ENCODE measurements around the gene CARD6.
"Not testable (repeated sequence)": the region's sequence is repeated elsewhere in the genome, so short reads cannot be mapped to it uniquely, and the experiment has no call there.

Gene CARD6, protein sequence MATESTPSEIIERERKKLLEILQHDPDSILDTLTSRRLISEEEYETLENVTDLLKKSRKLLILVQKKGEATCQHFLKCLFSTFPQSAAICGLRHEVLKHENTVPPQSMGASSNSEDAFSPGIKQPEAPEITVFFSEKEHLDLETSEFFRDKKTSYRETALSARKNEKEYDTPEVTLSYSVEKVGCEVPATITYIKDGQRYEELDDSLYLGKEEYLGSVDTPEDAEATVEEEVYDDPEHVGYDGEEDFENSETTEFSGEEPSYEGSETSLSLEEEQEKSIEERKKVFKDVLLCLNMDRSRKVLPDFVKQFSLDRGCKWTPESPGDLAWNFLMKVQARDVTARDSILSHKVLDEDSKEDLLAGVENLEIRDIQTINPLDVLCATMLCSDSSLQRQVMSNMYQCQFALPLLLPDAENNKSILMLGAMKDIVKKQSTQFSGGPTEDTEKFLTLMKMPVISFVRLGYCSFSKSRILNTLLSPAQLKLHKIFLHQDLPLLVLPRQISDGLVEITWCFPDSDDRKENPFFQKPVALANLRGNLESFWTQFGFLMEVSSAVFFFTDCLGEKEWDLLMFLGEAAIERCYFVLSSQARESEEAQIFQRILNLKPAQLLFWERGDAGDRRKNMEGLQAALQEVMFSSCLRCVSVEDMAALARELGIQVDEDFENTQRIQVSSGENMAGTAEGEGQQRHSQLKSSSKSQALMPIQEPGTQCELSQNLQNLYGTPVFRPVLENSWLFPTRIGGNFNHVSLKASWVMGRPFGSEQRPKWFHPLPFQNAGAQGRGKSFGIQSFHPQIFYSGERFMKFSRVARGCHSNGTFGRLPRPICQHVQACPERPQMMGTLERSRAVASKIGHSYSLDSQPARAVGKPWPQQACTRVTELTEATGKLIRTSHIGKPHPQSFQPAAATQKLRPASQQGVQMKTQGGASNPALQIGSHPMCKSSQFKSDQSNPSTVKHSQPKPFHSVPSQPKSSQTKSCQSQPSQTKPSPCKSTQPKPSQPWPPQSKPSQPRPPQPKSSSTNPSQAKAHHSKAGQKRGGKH

DNA sequence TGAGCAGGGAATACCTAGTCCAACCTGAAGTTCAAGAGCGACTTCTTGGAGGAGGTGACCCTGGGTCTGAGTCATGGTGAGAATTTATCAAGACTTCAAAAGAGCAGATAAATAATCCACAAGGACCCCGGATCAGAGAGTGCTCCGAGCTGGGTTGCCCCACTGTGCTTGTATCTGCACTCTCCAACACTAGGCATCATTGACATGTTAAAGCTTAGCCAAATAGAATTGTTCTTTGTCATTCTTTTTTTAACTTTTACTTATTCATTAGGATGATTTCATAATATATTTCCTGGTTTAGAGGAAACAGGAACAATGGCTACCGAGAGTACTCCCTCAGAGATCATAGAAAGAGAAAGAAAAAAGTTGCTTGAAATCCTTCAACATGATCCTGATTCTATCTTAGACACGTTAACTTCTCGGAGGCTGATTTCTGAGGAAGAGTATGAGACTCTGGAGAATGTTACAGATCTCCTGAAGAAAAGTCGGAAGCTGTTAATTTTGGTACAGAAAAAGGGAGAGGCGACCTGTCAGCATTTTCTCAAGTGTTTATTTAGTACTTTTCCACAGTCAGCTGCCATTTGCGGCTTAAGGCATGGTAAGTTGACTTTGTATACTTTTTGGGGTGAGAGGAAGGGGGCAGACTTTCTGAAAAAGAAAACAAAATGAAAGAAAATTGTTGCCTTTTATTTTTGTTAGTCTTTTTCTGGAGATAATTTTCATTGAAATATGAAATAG is at the start of gene CARD6:
TSS of gene CARD6 (plus strand) at position 300 of the 738 bp plus-strand sequence. CDS start at position 316, 16 bp downstream.
- peak; percentile 41 to 77 for DNase-seq

DNA sequence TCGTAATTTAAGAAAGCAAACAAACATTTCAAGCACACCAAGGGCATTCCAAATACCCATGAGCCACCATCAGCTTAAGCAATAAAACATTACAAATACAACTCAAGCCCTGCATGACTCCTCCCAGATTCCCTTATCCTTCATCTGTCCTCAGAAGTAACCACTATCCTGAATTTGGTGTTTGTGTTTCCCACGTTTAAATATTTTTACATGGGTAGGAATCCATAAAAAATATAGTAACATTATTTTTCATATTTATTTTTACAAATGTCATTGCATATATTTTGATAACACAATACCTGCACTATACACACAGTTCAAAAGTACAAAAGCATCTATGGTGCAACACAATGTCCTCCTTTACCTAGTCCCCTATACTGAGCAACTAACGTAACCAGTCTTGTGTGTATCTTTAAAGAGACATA is 49.4 kb upstream of the CARD6 start:
- DNase-seq = no peak

DNA sequence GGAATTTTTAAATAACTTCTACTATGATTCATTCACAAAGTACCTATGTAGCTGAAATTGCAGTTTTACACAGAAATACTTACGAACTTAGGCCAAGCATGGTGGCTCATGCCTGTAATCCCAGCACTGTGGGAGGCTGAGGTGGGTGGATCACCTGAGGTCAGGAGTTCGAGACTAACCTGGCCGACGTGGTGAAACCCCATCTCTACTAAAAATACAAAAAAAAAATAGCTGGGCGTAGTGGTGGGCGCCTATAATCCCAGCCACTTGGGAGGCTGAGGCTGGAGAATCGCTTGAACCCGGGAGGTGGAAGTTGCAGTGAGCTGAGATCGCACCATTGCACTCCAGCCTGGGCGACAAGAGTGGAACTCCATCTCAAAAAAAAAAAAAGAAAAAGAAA is 48.5 kb upstream of the CARD6 start:
- not testable (repeated sequence) for DNase-seq

DNA sequence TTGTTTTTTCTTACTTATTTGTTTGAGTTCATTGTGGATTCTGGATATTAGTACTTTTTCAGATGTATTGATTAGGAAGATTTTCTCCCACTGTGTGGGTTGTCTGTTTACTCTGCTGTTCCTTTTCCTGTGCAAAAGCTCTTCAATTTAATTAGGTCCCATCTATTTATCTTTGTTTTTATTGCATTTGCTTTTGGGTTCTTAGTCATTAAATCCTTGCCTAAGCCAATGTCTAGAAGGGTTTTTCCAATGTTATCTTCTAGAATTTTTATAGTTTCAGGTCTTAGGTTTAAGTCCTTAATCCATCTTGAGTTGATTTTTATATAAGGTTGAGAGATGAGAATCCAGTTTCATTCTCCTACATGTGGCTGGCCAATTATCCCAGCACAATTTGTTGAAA is 46.8 kb upstream of the CARD6 start:
- DNase-seq = not testable (repeated sequence)

DNA sequence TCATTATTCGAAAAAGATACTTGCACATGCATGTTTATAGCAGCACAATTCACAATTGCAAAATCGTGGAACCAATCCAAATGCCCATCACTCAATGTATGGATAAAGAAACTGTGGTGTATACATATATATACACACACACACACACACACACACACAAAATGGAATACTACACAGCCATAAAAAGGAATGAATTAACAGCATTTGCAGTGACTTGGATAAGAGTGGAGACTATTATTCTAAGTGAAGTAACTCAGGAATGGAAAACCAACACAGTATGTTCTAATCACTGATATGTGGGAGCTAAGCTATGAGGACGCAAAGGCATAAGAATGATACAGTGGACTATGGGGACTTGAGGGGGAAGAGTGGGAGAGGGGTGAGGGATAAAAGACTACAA is 46.3 kb upstream of the CARD6 start:
- DNase-seq = not testable (repeated sequence)

DNA sequence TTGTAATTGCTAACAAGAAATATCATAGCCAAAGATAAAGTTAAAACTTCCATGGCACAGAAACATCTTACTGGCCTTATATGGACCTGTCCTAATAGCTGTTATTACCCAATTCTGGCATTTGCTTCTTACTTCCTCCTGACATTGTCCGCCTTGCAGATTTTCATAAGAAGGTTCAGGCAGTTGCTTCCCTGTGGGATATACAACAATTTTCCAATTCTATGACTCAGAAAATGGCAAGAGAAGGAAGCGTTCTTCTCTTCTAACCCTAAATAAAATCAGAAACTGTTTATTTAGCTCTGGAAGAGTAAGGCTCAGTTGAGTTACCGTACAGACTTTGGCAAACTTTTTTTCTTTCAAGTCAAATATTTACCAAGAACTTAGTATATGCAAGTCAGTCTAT is 44.7 kb upstream of the CARD6 start:
- DNase-seq = peak; percentile 49

DNA sequence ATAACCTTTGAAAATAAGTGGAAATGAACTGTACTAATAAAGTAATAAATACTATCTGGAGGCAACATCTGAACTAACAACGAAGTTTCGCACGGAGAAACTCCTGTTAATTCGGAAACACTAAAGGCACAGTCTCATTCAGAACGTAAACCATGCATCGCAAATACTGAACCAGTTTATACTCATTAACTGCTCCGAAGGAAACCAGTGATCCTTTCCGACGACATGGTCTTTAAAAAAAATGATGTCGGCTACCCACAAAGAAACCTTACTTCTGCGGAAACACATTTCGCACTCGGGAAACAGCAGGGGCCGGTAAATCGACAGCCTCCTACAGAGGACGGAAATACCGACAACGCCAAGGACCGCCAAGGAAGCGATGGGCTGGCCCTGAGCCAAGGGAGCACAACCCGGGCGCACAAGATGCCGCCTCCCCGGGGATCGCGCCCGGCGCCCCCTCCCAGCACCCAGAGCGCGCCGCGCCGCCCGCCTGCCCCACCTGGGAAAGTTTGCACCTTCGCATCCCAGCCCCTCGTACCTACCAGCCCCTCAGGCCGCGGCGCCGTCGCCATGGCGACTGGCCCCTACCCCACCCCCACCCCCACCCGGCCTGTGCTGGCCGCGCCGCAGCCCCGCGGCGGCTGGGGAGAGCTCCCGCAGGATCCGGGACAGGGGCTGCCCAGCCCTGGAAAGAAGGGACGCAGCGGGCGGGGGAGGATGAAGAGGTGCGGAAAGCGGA is 43.7 kb upstream of the CARD6 start:
- DNase-seq = peak; percentile 91 to 92

DNA sequence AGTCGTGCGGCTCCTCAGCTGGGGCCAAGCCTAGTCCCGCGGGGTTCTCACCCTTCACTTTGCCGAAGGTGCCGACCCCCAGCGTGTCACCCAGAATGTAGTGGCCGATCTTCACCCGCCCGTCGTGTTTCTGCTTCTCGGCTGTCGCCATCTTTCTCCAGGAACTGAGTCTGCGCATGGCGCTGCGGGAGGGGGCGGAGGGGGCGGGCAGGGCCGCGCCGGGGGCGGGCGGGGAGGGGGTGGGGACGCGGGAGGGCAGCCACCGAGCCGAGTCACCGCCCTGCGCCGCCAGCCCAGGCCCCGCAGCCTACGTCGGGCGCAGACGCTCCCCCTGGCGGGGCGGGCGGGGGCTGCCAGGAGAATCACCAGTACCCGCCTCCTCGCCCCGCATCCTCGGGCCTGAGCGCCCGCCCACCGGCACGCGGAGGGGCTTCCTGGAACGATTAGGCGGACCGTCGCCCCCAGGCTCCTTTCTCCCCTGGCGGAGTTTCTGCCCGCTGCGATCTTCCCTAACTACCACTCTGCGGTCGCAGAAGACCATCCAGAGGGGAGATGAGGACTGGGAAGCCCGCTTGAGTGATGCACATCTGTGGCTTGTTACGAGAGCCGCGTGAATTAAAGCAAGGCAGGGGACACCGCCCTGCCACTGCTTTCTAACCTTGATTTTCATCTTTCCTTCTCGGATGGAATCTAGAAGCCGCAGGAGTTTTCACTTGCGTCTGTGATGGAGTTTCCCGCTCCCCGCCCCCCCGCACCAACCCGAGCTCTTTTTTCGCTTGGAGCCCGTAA is 43.0 kb upstream of the CARD6 start, which contains the start of gene PRKAA1:
TSS of gene PRKAA1 (minus strand) at position 363 of the 789 bp plus-strand sequence. CDS start at position 178, 185 bp downstream.
- DNase-seq = peak; percentile 74 to 92

DNA sequence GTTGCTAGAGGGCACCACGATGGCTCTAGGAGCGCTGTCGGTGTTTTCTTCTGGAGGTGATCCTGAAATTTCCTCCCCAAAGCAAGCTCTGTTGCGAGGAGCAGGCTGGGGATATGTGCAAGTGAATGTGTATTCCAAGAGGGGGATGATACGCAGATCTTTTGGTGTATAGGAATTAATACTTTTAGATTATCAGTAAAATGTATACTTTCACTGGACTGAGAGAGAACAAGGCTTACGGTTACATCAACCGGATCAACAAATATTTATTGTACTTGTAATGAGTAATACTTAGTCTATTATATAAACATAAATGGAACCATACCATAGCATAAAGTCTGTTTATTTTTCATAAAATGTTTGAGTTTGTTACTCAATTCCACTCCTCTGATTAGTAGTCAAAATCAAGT is 42.4 kb upstream of the CARD6 start:
- DNase-seq = peak in 1 of 2 experiments; percentile 44

DNA sequence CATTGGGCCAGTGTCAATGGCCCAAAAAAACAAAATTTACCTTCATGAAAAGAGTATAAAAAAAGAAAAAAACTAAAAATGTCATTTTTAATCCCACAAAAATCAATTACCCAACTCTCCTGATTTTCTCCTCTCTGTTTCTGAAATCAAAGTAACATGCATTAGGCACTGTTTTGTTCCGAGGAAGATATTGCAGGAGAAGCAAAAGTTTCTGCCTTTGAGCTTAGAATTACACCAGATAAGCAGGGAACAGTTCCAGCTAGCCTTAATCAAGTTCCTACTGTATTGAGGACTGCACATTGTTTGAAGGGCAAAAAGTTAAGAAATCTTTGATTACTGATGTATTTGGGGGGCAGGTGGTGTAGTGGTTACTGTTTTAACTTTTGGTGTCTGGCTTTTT is 41.9 kb upstream of the CARD6 start:
- DNase-seq = no peak

DNA sequence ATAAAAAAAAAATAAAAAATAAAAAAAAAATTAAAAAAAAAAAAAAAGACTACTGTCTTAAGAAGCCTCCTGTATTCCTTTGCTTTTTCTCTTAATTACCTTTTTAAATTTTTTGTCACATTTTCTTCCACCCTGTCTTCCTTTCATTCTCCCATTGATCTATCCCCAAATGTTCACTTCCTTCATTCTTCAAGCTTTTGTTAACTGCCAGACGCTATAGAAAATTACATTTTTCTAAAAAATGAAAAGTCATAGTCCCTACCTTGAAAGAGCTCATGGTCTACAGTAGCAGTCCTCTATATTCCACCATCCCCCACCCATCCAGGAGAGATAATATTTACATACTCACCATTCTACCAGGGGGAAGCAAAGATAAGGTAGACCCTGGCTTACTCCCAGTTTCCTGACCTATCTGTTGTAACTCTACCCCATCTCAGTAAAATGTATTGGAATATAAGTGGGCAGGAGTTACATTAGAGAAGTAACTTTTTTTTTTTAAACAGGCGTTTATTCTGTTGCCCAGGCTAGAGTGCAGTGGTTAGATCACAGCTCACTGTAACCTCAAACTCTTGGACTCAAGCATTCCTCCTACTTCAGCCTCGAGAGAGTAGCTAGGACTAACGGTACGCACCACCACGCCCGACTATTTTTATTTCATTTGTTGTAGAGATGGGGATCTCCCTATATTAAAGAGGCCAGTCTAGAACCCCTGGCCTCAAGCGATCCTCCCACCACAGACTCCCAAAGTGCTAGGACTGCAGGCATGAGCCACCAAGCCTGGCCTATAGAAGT is 39.2 kb upstream of the CARD6 start:
- no peak for DNase-seq

DNA sequence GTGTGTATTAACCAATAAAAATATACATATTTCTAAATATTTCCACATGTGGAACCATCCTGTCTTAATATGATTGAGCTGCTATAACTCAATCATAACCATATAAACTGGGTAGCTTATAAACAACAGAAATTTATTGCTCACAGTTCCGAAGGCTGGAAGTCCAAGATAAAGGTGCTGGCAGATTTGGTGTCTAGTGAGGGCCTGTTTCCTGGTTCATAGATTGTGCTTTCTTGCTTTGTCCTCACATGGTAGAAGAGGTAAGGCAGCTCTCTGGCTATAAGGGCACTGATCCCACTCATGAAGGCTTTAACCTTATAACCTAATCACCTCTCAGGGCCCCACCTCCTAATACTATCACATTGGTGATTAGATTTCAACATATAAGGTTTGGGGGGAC is 29.0 kb upstream of the CARD6 start:
- no peak for DNase-seq

DNA sequence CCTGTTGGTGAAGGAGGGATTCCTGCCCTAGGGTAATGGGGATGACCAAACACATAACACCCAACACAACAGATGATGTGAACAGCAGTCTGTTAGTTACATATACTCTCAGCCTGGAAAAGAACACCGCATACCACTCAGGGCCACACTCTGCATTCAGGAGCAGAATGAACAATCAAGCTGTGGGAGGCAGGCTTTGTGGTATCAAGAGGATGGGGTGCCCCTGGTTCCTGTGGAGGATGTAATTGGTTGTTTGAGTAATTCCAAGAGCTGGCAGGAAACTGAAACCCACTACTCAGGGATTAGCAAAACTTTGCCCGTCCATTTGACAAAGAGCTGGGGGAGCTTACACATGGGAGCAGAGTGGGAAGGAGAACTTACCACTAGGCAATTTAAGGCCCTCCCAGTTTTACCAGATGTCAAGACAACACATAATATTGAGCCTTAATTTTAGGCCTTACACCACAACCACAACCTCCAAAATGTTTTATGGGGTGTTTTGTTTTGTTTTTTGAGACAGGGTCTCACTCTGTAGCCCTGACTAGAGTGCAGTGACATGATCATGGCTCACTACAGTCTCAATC is 27.4 kb upstream of the CARD6 start:
- DNase-seq = peak; percentile 25 to 26

DNA sequence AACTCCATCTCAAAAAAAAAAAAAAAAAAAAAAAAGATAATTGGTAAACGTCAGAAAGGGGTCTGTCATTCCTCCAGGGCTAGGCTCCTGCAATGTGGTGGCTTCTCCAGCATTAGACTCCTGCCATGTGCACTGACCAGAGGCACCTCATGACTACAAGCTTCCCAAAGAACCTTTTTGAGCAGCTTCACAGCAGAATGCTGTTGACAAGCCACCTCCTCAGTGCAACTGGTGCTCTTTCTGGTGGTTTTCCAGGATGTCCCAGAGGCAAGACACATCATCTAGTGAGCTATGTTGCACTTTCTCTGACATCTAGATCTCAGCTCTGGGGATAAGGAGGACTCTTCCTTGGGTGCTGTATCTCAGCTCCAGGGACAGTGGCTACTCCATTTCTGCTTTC is 17.7 kb upstream of the CARD6 start:
- DNase-seq = no peak

DNA sequence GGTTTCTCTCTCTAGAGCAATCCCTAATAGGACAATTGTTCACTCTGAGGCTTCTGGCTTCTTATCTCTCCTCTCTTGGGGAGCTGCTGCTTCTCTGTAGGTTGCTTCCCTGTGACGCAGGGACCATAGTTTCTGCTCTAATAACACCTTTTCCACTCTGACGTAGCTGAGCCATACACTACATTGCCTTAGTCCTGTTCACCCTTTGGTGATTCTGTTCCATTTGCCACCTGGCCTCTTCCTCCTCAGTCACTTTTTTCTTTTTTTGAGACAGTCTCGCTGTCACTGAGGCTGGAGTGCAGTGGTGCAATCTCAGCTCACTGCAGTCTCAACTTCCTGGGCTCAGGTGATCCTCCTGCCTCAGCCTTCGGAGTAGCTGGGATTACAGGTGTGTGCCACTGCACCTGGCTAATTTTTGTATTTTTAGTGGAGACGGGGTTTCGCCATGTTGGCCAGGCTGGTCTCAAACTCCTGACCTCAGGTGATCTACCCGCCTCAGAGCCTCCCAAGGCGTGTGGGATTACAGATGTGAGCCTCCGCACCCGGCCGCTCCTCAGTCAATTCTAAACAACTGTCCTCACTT is 15.6 kb upstream of the CARD6 start:
- peak in 1 of 2 experiments; percentile 25 for DNase-seq

DNA sequence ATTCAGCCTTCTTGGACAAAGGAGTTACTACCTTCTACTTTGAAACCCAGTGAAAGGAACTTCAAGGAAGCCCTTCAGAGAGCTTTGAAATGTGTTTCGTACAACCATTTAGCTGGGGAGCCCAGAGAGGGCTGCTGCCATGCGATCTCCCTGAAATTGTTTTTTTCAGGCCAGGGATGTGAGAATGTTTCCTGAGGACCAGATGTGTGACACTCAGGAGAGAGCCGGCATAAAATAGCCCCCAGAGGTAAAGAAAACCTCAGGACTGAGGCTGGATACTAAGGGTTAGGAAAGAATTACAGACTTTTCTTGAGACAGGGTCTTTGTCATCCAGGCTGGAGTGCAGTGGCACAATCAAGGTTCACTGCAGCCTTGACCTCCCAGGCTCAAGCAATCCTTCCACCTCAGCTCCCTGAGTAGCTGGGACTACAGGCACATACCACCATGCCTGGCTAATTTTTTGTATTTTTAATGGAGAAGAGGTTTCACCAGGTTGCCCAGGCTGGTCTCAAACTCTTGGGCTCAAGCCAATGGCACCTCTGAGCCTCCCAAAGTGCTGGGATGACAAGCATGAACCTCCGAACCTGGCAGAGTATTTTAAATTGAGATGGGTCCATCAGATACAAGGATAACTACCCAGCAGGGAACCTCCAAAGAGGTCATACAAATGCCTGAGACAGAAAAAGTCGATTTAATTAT is 14.5 kb upstream of the CARD6 start:
- no peak for DNase-seq

DNA sequence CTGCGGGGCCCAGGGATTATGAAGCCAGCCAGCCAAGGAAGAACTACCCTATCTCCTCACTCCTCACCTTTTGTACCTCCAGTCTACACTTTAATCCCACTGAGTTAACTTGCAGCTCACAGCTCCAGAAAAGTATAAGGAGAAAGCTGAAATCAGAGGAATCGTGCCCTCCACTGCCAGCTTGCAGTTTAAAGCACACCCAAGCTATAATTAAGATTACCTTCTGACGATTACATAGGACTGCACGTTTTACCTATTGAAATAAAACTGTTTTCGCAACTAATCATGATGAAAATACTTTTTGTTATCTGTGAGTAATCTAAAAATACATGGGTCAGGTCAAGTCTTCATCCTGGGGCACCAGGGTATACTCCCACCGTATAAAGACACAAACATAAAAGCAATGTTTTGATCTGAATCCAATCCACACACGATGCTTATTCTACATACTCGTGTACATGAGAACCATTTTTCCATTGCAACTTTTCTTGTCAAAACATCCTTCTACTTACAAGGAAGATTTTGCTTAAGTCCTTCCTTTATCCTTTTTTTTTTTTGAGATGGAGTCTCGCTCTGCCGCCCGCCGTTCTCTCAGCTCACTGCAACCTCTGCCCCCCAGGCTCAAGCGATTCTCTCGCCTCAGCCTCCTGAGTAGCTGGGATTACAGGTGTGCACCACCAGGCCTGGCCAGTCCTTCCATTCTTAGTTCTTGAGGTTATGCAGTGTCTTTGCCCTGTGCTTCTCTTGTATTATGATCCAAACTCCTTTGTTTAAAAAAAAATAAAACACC is 13.8 kb upstream of the CARD6 start:
- DNase-seq = no peak
